HG02798 (cell line): ENCODE measurements around the gene REPS1.
"Not testable (repeated sequence)": the region's sequence is repeated elsewhere in the genome, so short reads cannot be mapped to it uniquely, and the experiment has no call there.

Experiments used
- ATAC-seq: cut with Tn5 transposase; IDR thresholded peaks from one replicate; pipeline ENCODE4 v1.9.1; 2021; ENCODE audit warnings: mild to moderate bottlenecking; ENCODE audit not compliant: unreplicated experiment, poor library complexity

The REPS1 gene

GRCh38 chr6:138987643-138988468 is at the start of gene REPS1:
Gene REPS1, minus strand, starts transcription at chr6:138988253. Its CDS starts 571 bp downstream, at chr6:138987682.
- peak; percentile 93 for ATAC-seq

- no peak for ATAC-seq
Measured at GRCh38 chr6:139037490-139037889, 49.4 kb upstream of the REPS1 start.

GRCh38 chr6:139030228-139030963 is 42.3 kb upstream of the REPS1 start:
- peak; percentile 51 for ATAC-seq

- peak; percentile 41 for ATAC-seq
Measured at GRCh38 chr6:139029470-139030227, 41.6 kb upstream of the REPS1 start.

GRCh38 chr6:139028658-139029469 is 40.8 kb upstream of the REPS1 start, which contains the start of gene ABRACL:
Gene ABRACL, plus strand, starts transcription at chr6:139028745. Its CDS starts 5,416 bp downstream, at chr6:139034161.
- ATAC-seq = peak; percentile 66

GRCh38 chr6:139028215-139028657 is 40.2 kb upstream of the REPS1 start:
- no peak for ATAC-seq

- ATAC-seq = no peak
Measured at GRCh38 chr6:139027620-139028182, 39.6 kb upstream of the REPS1 start.

GRCh38 chr6:139025416-139025815 is 37.4 kb upstream of the REPS1 start:
- not testable (repeated sequence) for ATAC-seq

- ATAC-seq = no peak
Measured at GRCh38 chr6:139020689-139021088, 32.6 kb upstream of the REPS1 start.

- no peak for ATAC-seq
Measured at GRCh38 chr6:139019722-139020121, 31.7 kb upstream of the REPS1 start.

GRCh38 chr6:139017227-139017626 is 29.2 kb upstream of the REPS1 start:
- no peak for ATAC-seq

- peak; percentile 85 for ATAC-seq
Measured at GRCh38 chr6:139016337-139017213, 28.5 kb upstream of the REPS1 start.

- ATAC-seq = no peak
Measured at GRCh38 chr6:139014945-139015344, 26.9 kb upstream of the REPS1 start.

GRCh38 chr6:139013185-139013800 is 25.2 kb upstream of the REPS1 start:
- ATAC-seq = no peak

GRCh38 chr6:139011980-139012379 is 23.9 kb upstream of the REPS1 start:
- no peak for ATAC-seq

- ATAC-seq = no peak
Measured at GRCh38 chr6:139010674-139011073, 22.6 kb upstream of the REPS1 start.

- ATAC-seq = no peak
Measured at GRCh38 chr6:139008117-139008516, 20.1 kb upstream of the REPS1 start.

- no peak for ATAC-seq
Measured at GRCh38 chr6:139007428-139007827, 19.4 kb upstream of the REPS1 start.
